HTERT RPE-1 (cell line): ENCODE results near the gene MRPL37.
"Not testable (repeated sequence)": the region's sequence is repeated elsewhere in the genome, so short reads cannot be mapped to it uniquely, and the experiment has no call there.

Source experiments
- in situ Hi-C: fragments of 300-500 bp; cut with MboI; formaldehyde crosslinking; loops from 4 replicates; pipeline ENCODE4 v1.14.3; 2020; ENCODE audit warnings: low sequenced_read_pairs

The MRPL37 gene

DNA sequence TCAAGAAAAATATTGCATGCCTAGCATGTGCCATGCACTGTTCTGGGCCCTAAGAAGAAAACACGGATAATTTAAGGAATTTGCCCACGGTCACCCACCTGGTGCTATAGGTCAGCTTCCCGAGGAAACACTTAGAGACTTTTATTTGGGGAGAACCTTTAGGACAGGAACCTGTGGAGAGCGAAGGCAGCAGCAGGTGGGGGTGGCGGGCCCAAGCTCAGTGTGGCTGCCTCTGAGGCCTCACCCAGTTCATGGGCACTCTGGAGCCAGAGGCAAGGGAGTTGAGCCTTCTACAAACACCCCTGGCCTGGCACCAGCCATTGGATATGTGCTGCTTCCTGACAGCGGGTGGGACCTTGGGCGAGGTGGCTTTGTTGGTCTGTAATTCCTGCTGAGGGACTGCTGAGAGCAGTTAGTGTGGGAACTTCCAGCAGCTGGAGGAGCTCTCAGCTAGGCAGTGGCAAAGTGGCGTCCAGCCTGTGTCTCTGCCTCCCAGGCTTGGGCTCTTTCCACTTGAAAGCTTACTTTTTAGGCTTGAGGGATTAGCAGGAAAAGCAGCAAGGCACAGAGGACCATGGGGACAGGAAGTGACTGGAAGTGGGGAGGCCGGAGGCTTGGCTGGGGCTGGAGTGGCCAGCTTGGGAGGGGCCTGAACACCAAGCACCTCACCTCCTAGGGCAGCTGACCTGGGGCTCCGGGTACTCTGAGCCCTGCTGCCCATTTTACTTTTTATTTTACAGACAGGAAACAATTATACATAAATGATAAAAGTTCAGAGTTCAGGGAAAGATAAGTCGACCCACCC is 19.1 kb downstream of the MRPL37 start:
- in situ Hi-C loops = no loop called here

DNA sequence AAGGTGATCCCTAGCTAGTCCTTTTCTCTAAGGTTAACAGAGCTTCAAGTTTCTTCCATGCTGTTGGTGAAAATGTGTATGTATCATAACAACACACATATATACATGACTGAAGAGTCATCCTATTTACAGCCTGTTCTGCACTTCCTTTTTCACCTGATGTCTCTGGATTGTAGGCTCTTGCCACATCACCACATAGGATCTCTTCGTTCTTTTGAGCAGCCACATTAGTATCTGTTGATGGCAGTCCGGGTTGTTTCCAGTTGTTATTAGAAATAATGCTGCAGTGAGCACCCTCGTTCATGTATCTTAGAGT is 19.7 kb downstream of the MRPL37 start:
- in situ Hi-C loops = no loop called here

DNA sequence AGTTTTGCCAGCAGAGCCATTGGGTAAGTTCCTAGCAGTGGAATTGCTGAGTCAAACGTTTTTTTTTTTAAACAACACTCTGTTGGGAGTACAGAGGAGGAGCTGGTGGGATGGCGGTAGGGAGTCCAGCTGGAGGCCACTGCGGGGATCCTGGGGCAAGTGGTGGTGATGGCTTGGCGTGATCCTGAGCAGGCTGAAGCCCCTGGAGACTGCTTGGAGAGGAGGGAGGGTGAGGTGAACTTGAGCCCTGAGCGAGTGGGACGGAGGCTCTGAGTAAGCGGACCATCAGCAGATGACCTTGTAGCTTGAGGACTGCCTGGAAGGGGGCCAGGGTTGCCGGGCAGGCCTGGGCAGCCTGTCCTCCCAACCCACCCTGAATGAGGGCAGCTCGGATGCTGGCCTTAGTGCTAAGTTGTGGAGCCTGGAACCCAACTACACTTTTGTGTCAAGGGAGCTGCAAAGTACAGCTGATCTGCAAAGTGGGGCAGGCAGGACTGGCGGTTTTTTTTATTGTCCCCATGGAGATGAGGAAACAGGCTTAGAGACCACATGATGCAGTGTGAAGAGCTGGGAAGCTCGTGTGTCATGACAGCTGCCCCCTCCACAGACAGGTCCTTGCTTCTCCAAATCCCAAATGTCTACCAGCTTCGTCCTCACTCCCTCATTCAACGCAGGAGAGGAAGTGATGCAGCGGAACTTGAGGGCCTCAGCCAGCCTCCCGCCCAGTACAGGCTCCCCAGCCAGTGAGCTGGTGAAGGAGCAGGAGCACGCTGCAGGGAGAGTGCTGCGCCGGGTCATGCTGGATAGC is 20.2 kb downstream of the MRPL37 start:
- in situ Hi-C loops = no loop called here

DNA sequence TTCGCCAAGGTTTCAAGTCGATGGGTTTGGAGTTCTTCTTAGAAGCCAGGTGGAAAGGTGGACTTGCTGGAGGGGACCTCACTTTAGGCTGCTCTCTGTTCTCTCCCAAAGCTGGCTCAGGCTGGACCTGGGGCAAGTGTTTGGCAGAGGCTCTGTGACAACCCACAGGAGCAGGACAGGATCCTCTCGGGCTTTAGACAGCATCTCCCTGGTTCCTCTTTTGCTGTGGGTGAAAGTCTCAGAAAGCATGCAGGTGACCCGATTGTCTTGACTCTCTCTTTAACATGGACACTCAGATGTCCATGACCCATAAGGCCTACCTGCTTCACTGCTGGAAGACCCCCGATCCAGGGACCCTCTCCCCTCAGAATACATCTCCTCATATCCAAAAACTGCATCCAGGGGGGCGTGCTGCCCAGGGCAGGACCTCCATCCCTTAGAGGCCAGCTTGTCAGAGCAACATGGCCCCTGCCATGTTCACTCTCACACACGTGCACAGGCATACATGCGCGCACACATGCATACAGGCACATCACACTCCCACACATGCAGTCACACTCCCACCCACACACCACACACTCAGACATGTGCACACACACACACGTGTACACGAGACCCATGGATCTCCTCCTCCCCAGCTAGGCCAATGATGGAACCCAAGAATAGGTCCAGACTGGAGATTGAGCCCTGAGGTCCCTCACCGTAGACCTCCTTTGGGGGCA is 21.3 kb downstream of the MRPL37 start:
- in situ Hi-C loops = no loop called here

DNA sequence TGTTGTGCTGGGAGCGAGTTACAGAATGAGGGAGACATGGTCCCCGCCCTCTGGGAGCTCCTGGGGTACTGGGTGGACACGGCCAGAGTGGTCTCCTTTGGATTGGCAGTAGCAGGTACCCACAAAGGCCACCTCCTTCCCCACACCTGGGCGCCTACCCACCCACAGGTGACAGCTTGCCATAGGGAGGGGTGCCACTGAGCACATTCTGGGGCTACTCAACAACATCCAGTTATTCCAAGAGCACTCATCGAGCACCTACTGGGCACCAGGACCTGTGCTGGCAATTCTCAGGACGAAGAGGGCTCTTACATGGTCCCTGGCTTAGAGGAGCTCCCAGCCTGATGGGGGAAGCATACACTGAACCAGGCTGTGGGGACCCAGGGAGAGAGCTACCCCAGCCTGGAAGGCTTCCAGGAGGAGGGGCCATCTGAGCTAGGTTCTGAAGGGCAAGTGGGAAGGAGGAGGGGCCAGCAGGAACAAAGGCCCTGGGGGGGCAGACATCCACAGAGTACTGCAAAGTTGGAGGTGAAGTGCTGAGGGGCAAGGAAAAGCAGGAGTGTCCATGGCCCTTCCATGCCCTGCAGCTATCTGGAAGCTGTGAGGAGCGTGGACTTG is 22.0 kb downstream of the MRPL37 start:
- in situ Hi-C loops = no loop called here

DNA sequence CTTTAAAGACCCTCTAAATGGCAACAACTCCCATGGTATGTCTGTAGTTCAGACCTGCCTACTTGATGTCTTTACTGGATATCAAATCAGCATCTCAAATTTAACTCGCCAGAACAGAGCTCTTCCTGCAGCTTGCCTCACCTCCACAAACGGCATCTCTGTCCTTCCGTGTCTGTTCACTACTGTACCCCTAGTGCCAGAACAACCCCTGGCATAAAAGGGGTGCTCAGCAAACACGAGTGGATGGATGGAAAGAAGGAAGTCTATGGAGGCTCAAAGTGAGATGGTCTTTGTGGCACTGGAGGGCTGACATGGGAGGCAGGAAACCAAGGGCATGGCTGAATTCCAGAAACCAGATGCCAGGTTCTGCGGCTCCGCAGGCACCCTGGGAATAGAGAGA is 22.7 kb downstream of the MRPL37 start:
- in situ Hi-C loops = no loop called here

DNA sequence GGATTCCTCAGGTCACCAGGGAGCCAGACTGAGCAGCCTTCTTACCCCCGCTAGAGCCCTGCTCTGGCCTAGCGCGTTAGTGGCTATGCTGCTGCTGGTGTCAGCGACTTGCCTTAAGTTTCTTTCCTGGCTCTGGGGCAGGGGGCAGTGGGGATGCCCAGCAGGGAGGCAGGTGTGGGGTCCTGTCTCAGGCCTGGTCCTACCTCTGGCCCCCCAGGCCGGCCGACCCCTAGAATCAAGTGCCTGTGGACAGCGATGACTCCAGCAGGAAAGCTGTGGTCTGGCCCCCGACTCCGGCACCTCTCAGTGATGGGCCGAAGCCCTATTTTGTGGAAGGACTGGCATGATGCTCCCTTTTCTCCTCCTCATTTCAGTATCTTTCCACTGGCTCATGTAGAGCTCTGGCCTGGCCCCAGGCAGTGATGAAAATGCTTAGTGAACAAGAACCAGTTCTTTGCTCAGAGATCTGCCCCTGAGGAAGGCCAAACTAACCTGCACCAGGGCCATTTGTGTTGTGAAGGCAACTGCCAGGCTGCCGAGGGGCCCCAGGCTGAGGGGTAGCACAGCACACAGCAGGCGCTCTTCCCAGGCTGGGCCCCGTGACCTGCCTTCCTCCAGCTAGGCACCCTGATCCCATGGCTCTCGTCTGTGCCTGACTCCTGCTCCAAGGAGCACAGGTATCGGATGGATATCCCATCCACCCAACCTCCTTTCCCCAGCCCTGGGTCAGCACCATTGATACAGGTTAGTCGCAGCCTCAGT is 23.7 kb downstream of the MRPL37 start:
- in situ Hi-C loops = no loop called here

DNA sequence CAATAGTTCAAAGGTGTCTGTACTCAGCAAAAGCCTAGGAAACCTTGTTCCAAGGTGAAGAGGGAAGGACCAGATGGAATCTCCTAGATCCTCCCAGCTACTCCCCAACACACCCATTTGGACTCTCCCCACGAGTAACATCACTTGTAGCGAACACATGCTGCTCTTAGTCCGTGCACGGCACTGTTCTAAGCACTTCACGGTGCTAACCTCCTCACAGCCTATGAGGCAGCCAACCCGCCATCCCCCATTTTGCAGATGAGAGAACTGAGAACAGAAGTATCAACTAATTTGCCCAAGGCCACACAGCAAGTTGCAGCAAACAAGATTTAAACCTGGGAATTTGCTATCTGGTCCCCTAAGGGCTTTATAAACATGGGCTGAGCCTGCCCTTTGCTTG is 24.3 kb downstream of the MRPL37 start:
- in situ Hi-C loops = no loop called here

DNA sequence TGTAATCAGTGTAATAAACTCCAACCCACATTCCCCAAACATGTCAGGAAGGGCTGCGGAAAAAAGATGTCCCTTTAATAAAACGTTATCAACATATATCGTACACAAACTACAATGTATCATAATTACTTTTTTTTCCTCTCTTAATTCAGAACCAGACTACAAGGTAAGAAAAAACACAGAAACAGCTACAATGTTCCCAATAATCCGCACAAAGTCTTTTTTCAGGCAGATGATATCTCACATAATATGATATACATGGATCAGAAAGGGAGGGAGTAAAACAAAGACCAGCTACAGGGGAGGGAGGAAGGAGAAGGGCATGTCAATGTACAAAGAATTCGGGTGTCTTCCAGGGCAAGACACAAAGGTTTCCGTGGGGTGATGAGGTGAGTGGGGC is 25.4 kb downstream of the MRPL37 start:
- in situ Hi-C loops = no loop called here

DNA sequence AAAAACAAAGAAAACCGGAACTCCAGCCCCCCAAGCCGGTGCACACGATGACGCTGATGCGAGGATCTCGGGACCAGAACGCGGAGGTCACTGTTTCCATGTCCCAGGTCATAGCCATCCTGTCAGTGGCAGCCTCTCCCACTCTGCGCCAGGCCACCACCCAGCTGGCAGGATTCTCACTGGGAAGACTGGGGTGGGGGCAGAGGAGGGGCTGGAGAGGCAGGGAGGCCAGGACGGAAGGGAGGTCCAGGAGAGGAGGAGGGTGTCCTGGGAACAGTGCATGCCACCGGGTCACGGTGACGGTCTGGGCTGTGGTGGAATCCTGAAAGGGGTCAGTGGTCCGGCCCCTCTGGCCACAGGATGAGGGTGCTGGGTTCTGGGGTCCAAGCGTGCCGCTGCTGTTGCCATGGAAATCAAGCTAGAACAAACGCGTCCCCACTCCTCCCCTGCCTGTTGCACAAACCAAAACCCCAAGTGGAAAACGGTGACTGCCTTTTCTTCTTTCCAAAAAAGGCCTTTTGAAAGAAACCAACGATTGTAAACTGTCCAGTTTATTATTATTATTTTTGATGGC is 26.1 kb downstream of the MRPL37 start:
- in situ Hi-C loops = no loop called here

DNA sequence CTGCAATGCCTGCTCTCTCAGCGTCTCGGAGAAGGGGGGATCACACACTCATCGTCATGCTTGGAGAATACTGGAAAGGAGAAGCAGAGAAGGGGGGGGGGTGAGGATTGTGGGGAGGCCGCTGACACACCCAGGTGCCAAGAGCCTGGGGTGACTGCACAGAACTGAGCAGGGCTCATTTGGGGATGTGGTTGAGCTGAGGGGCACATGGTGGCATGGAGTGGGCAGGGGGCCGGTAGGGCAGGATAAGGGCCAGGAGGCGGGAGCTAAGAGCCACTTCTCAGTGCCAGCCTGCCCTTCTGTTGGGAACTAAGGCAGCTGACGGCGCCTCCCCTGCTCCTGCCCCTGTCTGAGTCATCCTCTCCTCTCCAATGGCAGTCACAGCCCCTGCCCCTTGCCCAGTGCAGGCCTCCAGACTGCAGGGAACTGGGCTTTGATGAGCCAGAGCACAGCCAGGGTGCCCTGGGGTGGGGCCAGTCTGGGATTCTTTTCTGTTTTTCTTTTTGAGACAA is 27.2 kb downstream of the MRPL37 start:
- in situ Hi-C loops = no loop called here

DNA sequence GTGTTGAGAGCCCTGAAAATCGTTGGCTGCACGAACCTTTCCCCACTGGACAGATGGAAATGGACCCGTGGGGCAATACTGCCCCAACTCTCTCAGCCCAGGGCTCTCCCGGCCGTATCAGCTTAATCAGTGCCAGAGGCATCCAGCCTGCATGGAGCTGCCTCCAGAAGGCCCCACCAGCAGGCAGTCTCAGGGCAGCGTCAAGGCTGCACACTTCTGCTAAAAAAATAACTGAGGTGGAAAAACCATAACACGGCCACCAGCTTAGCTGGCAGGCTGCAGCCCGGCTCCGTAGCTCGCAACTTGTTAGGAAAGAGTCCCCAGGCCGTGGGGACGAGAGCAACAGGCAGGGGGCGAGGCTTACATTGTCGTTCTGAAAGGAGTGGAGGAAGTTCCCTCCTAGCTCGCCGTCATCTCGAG is 27.9 kb downstream of the MRPL37 start:
- in situ Hi-C loops = no loop called here

DNA sequence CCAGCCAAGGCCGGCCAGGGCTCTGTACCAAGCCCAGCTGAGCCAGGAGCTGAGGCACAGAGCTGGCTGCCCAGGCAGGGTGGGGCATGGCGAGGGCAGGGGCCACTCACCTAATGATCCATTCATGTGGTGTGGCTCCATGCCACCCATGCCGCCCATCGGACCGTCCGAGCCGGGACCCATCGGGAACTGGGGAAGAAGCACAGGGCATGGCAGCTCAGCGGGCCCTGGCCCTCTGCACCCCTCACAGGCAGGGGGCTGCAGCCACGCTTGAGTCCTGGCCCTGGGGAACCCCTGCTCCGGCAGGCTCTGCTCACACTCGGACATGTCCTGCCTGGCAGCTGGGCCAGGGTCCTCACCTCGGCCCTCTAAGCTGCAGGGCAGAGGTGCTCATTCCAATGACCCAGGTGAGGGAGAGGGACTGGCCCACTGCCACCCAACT is 28.7 kb downstream of the MRPL37 start:
- in situ Hi-C loops = no loop called here

DNA sequence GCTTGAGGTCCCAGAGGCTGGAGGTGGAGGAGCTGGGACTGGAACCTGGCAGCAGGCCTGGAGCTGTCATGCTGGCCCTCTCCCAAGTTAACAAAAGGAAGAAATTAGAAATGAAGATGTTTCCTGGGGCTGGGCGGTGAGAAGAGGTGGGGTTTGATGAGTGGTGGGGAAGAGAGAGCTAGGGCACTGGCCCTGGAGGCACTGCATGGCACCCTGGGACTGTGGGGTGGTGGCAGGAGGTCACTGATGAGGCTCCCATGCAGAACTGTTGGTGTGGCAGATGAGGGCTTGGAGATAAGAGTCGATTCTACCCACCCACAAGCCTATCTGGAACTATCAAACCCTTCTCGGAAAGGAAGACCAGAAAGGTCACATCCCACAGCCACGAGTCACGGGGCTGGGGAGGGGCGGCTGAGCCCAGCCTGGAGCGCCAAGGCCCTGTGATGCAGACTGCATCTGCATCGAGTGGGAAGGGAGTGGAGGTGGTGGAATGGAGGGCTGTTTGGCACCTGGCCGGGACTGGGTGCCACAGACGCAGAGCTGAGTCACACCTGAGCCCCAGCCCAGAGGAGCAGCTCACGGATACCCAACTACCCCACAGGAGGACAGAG is 29.4 kb downstream of the MRPL37 start:
- in situ Hi-C loops = no loop called here

DNA sequence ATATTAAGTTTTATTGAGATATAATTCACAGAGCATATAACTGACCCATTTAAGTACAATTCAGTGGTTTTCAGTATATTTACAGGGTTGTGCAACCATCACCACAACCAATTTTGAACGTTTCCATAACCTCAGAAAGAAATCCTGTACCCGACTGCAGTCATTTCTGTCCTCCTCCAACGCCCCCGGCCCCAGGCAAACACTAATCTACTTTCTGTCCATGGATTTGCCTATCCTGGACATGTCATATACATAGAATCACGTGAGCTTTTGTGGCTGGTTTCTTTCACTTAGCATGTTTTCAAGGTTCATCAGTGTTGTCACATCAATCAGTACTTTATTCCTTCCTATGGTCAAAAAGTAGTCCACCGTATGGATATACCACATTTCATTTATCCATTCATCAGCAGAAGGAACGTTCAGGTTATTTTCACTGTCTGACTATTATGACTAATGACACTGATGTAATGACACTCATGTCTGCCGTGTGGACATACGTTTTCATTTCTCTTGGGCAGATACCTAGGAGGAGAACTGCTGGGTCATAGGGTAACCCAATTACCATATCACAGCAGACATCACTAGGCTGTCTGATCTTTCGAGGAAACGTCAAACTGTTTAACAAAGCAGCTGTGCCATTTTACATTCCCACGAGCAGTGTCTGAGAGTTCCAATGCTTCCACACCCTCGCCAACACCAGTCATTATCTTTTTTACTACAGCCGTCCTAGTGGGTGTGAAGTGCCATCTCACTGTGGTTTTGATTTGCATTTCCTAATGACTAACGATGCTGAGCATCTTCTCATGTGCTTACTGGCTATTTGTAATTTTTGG is 30.8 kb downstream of the MRPL37 start:
- in situ Hi-C loops = no loop called here

DNA sequence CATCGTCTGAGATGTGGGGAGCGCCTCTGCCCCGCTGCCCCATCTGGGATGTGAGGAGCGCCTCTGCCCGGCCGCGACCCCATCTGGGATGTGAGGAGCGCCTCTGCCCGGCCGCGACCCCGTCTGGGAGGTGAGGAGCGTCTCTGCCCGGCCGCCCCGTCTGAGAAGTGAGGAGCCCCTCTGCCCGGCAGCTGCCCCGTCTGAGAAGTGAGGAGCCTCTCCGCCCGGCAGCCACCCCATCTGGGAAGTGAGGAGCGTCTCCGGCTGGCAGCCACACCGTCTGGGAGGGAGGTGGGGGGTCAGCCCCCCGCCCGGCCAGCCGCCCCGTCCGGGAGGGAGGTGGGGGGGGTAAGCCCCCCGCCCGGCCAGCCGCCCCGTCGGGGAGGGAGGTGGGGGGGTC is 33.2 kb downstream of the MRPL37 start:
- in situ Hi-C loops = not testable (repeated sequence)

DNA sequence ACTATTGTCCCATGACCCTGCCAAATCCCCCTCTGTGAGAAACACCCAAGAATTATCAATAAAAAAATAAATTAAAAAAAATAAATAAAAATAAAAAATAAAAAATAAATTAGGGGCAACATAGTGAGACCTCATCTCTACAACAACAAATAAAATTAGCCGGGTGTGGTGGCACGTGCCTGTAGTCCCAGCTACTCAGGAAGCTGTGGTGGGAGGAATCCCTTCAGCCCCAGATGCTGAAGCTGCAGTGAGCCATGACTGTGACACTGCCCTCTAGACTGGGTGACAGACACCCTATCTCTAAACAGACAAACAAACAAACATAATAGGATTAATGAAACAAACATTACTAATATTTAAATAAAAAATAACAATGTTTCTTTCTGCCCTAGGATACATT is 34.3 kb downstream of the MRPL37 start:
- in situ Hi-C loops = no loop called here

DNA sequence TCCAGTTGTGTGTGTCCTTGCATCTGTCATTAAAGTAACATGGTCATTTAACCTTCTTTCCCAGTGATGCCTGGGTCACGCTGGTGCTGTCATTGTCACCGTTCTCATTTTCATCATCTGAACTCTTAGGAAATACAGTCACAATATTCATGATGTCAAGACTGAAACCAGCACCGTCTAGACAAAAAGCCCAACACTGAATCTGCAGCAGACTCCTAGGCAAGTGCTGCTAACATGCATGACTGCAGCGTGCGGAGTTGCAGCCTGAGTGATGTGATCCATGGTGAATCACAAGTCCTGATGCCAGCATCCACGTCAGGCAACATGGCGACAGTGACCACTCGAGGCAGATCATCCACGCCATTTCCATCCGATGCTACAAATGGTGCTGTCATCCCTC is 37.6 kb downstream of the MRPL37 start:
- in situ Hi-C loops = no loop called here
